GM18858 (cell line): ENCODE data around the gene MEI4.
"Not testable (repeated sequence)": the region's sequence is repeated elsewhere in the genome, so short reads cannot be mapped to it uniquely, and the experiment has no call there.

ENCODE experiments used
- ATAC-seq: cut with Tn5 transposase; IDR thresholded peaks from one replicate; pipeline ENCODE4 v1.9.1; 2021; ENCODE audit not compliant: unreplicated experiment

Gene MEI4

GRCh38 chr6:77678048-77678447 is 25.2 kb downstream of the MEI4 start:
- no peak for ATAC-seq

GRCh38 chr6:77683515-77683914 is 30.7 kb downstream of the MEI4 start:
- ATAC-seq, result no peak

- ATAC-seq, result no peak
Observed at GRCh38 chr6:77686931-77687330, 34.1 kb downstream of the MEI4 start.

GRCh38 chr6:77688649-77689048 is 35.8 kb downstream of the MEI4 start:
- no peak for ATAC-seq

GRCh38 chr6:77700095-77700494 is 47.3 kb downstream of the MEI4 start:
- ATAC-seq, result not testable (repeated sequence)

- no peak for ATAC-seq
Observed at GRCh38 chr6:77707603-77708002, 54.8 kb downstream of the MEI4 start.

GRCh38 chr6:77715588-77715987 is 62.7 kb downstream of the MEI4 start:
- no peak for ATAC-seq

GRCh38 chr6:77716311-77716710 is 63.5 kb downstream of the MEI4 start:
- no peak for ATAC-seq

GRCh38 chr6:77736010-77736409 is 83.2 kb downstream of the MEI4 start:
- not testable (repeated sequence) for ATAC-seq

GRCh38 chr6:77740380-77740779 is 87.5 kb downstream of the MEI4 start:
- ATAC-seq, result no peak

GRCh38 chr6:77752156-77752555 is 99.3 kb downstream of the MEI4 start:
- not testable (repeated sequence) for ATAC-seq

GRCh38 chr6:77762386-77762785 is 109.5 kb downstream of the MEI4 start:
- ATAC-seq, result no peak

GRCh38 chr6:77763124-77763523 is 110.3 kb downstream of the MEI4 start:
- ATAC-seq, result no peak

GRCh38 chr6:77764364-77764763 is 111.5 kb downstream of the MEI4 start:
- ATAC-seq, result no peak

- no peak for ATAC-seq
Observed at GRCh38 chr6:77773157-77773822, 120.5 kb downstream of the MEI4 start.

GRCh38 chr6:77774457-77774856 is 121.6 kb downstream of the MEI4 start:
- ATAC-seq, result no peak

- ATAC-seq, result no peak
Observed at GRCh38 chr6:77776441-77776840, 123.6 kb downstream of the MEI4 start.

GRCh38 chr6:77778527-77778926 is 125.7 kb downstream of the MEI4 start:
- no peak for ATAC-seq

- no peak for ATAC-seq
Observed at GRCh38 chr6:77786935-77787629, 134.2 kb downstream of the MEI4 start.

- no peak for ATAC-seq
Observed at GRCh38 chr6:77796824-77797809, 144.3 kb downstream of the MEI4 start.

GRCh38 chr6:77812304-77812703 is 159.5 kb downstream of the MEI4 start:
- no peak for ATAC-seq

- no peak for ATAC-seq
Observed at GRCh38 chr6:77813090-77813489, 160.3 kb downstream of the MEI4 start.
